OCI-LY7 (cell line): ENCODE data around the gene WWOX.

Source experiments
- CTCF ChIP-seq: fragments of 200-600 bp; sonication (generic); conservative IDR thresholded peaks from 2 replicates; pipeline ENCODE4 v1.5.1; 2014; ENCODE audit warnings: mild to moderate bottlenecking, antibody characterized with exemption, low read length, moderate library complexity, mixed read lengths
- EZH2phosphoT487 ChIP-seq: fragments of 200-600 bp; sonication (generic); IDR thresholded peaks from 2 replicates; pipeline ENCODE4 v1.6.1; 2018; ENCODE audit warnings: low read depth, borderline replicate concordance, mild to moderate bottlenecking, mixed run types, antibody characterized with exemption, low read length, moderate library complexity, mixed read lengths

GRCh38 chr16:78278056-78278450 is 178.6 kb downstream of the WWOX start:
- TF ChIP-seq CTCF (no peak), EZH2phosphoT487 (no peak)
